ENCODE measurements around the gene GM2A.
A peak's percentile ranks its signal among the peaks of the same experiment; 100 is the strongest.

The GM2A gene

DNA sequence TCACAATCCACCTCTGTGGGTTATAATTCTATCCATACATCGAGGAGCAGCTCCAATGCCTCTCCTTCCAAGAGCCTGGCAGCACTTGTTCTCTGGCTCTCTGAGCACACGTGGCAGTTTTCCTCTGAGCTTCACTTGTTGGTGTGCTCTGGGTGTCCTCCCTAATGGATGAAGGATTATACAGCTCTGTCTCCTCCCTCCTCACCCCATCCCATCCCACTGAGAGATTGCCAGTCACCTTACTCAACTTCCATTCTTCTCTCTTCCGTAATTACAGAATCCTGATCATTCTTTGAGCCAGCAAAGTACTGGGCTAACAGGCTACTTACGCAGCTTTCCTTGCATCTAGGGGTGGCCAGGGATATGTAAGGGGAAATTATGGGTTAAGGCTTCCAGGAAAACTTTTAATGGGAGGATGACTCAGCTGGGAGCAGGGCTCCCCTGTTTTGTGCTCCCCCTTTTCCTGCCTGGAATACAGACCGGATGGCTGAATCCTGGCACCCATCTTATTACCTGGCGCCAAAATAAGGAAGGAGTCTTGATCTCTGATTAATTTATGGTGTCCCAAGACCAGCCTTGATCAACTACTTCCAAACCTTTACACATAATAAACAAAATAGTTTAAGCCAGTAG lies 22.8 kb upstream of the GM2A start:
- Histone ChIP-seq H3K27ac (ENCODE audit: low read depth, low read length, poor library complexity, severe bottlenecking) (peak overlapping the region; percentile 8), H3F3A (ENCODE audit: insufficient read depth, low read length) (no peaks in the 10 kb centered on the region; the same call in 1 of the 2 replicates), H3K4me2 (ENCODE audit: low read length) (no peak overlapping the region), H3K36me3 (ENCODE audit: insufficient read depth, low read length) (no peaks in the 10 kb centered on the region), H3K27me3 (ENCODE audit: insufficient read depth, low read length) (no peaks in the 10 kb centered on the region), H3K9me2 (ENCODE audit: low read depth, low read length) (no peaks in the 10 kb centered on the region), H4K20me1 (ENCODE audit: insufficient read depth, low read length) (no peaks in the 10 kb centered on the region), H3K4me3 (ENCODE audit: low read depth, low read length, poor library complexity, severe bottlenecking) (no peak overlapping the region), H3K9ac (ENCODE audit: low read length) (no peak overlapping the region), H3K79me2 (ENCODE audit: insufficient read depth, low read length) (no peaks in the 10 kb centered on the region), H2AFZ (ENCODE audit: low read length) (no peak overlapping the region), H3K4me1 (ENCODE audit: insufficient read depth, low read length, severe bottlenecking) (peaks cover 46% of the 10 kb centered on the region), H3K9me3 (ENCODE audit: low read length) (no peaks in the 10 kb centered on the region)
- no peak for TF ChIP-seq EZH2 (IDR thresholded peaks at IDR 0.05; ENCODE audit: borderline replicate concordance, low read length)
- no peak for TF ChIP-seq CTCF (IDR thresholded peaks at IDR 0.05; ENCODE audit: low read length)

GRCh38 chr5:151231359-151231758 lies 21.6 kb upstream of the GM2A start:
- H3K9ac ChIP-seq (ENCODE audit: low read length): no peak overlapping the region
- no peak overlapping the region for H3K4me2 ChIP-seq (ENCODE audit: low read length)
- H3K27ac ChIP-seq (ENCODE audit: low read depth, low read length, poor library complexity, severe bottlenecking): peak overlapping the region; percentile 95
- no peak overlapping the region for H3K4me3 ChIP-seq (ENCODE audit: low read depth, low read length, poor library complexity, severe bottlenecking)
- H3F3A ChIP-seq (ENCODE audit: insufficient read depth, low read length): no peaks in the 10 kb centered on the region; the same call in 1 of the 2 replicates
- H3K79me2 ChIP-seq (ENCODE audit: insufficient read depth, low read length): no peaks in the 10 kb centered on the region
- no peaks in the 10 kb centered on the region for H3K9me2 ChIP-seq (ENCODE audit: low read depth, low read length)
- TF ChIP-seq EZH2 (IDR thresholded peaks at IDR 0.05; ENCODE audit: borderline replicate concordance, low read length) (no peak), CTCF (IDR thresholded peaks at IDR 0.05; ENCODE audit: low read length) (no peak)
- no peaks in the 10 kb centered on the region for H3K9me3 ChIP-seq (ENCODE audit: low read length)
- no peaks in the 10 kb centered on the region for H3K36me3 ChIP-seq (ENCODE audit: insufficient read depth, low read length)
- no peaks in the 10 kb centered on the region for H4K20me1 ChIP-seq (ENCODE audit: insufficient read depth, low read length)
- peaks cover 41% of the 10 kb centered on the region for H3K4me1 ChIP-seq (ENCODE audit: insufficient read depth, low read length, severe bottlenecking)
- H3K27me3 ChIP-seq (ENCODE audit: insufficient read depth, low read length): no peaks in the 10 kb centered on the region
- no peak overlapping the region for H2AFZ ChIP-seq (ENCODE audit: low read length)

DNA sequence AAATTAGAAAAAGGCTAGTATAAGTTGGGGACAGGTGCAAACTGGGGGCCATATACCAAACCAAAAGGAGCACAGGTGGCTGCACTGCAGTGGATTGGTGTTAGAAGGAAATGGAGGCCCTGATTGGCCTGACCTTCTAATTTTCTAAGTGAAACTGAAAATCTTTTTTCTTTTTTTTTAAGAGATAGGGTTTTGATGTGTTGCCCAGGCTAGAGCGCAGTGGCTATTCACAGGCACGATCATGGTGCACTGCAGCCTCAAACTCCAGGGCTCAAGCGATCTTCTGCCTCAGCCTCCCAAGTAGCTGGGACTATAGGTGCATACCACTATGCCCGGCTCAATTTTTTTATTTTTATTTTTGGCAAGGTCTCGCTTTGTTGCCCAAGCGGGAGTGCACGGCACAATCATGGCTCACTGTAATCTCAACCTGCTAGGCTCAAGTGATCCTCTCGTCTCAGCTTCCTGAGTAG lies 19.3 kb upstream of the GM2A start:
- Histone ChIP-seq H3K27me3 (ENCODE audit: insufficient read depth, low read length) (no peaks in the 10 kb centered on the region), H3K79me2 (ENCODE audit: insufficient read depth, low read length) (no peaks in the 10 kb centered on the region), H3K4me1 (ENCODE audit: insufficient read depth, low read length, severe bottlenecking) (peaks cover 61% of the 10 kb centered on the region), H3K36me3 (ENCODE audit: insufficient read depth, low read length) (no peaks in the 10 kb centered on the region), H3K27ac (ENCODE audit: low read depth, low read length, poor library complexity, severe bottlenecking) (peak overlapping the region; percentile 95), H3K4me2 (ENCODE audit: low read length) (peak overlapping the region; percentile 61), H3K9me2 (ENCODE audit: low read depth, low read length) (no peaks in the 10 kb centered on the region), H3K9me3 (ENCODE audit: low read length) (no peaks in the 10 kb centered on the region), H3F3A (ENCODE audit: insufficient read depth, low read length) (no peaks in the 10 kb centered on the region; the same call in 1 of the 2 replicates), H2AFZ (ENCODE audit: low read length) (no peak overlapping the region), H3K9ac (ENCODE audit: low read length) (peak overlapping the region; percentile 70; the same call in 1 of the 2 replicates), H4K20me1 (ENCODE audit: insufficient read depth, low read length) (no peaks in the 10 kb centered on the region), H3K4me3 (ENCODE audit: low read depth, low read length, poor library complexity, severe bottlenecking) (peak overlapping the region; percentile 37)
- TF ChIP-seq CTCF (IDR thresholded peaks at IDR 0.05; ENCODE audit: low read length) (no peak), EZH2 (IDR thresholded peaks at IDR 0.05; ENCODE audit: borderline replicate concordance, low read length) (no peak)
